H54 (cell line): Measurements from ENCODE around the gene DCAF17.
"Not testable (repeated sequence)": the region's sequence is repeated elsewhere in the genome, so short reads cannot be mapped to it uniquely, and the experiment has no call there.

Experiments used
- DNase-seq: peaks from one replicate; pipeline ENCODE4 v3.0.0; 2011; ENCODE audit warnings: low spot score, mixed read lengths; ENCODE audit not compliant: insufficient read length
- FAIRE-seq: peaks from 3 replicates; lab custom pipeline; 2011; peaks lifted over from hg19 to GRCh38; lab: Jason Lieb, UNC
- POLR2A ChIP-seq: IDR thresholded peaks from 2 replicates; pipeline ENCODE4 v1.6.1; 2011; ENCODE audit warnings: low read depth, mild to moderate bottlenecking, low read length

Gene DCAF17

GRCh38 chr2:171419333-171419732 lies 14.7 kb upstream of the DCAF17 start:
- FAIRE-seq (no peak), DNase-seq (no peak)
- TF ChIP-seq POLR2A, result no peak

GRCh38 chr2:171420728-171421563 lies 13.1 kb upstream of the DCAF17 start:
- TF ChIP-seq POLR2A, result no peak
- DNase-seq (no peak), FAIRE-seq (no peak)

GRCh38 chr2:171422710-171423495 lies 11.1 kb upstream of the DCAF17 start:
- FAIRE-seq, result not testable (repeated sequence)

GRCh38 chr2:171430516-171431410 lies 3.3 kb upstream of the DCAF17 start:
- FAIRE-seq, result no peak
- no peak for TF ChIP-seq POLR2A

More at GRCh38 chr2:171422710-171423495, 11.1 kb upstream of the DCAF17 start:
- not testable (repeated sequence) for DNase-seq

GRCh38 chr2:171431677-171432167 lies 2.3 kb upstream of the DCAF17 start:
- TF ChIP-seq POLR2A, result no peak
- DNase-seq (no peak), FAIRE-seq (no peak)

More at GRCh38 chr2:171430516-171431410, 3.3 kb upstream of the DCAF17 start:
- DNase-seq, result no peak

- FAIRE-seq (no peak), DNase-seq (no peak)
- no peak for TF ChIP-seq POLR2A
Measured at GRCh38 chr2:171432206-171432968, 1.6 kb upstream of the DCAF17 start.

- no peak for FAIRE-seq
- DNase-seq, result no peak
- no peak for TF ChIP-seq POLR2A
Measured at GRCh38 chr2:171432969-171433762, 860 bp upstream of the DCAF17 start.

- DNase-seq (no peak), FAIRE-seq (no peak)
- peak; percentile 54 for TF ChIP-seq POLR2A
Measured at GRCh38 chr2:171433763-171434012, 338 bp upstream of the DCAF17 start, which contains the start of gene METTL8. TSS of gene METTL8 (minus strand) at chr2:171433990. CDS start at chr2:171392185, 41,805 bp downstream.

GRCh38 chr2:171436307-171436706 lies 2.3 kb downstream of the DCAF17 start:
- FAIRE-seq (peak; percentile 91), DNase-seq (peak; percentile 19)
- TF ChIP-seq POLR2A, result no peak

GRCh38 chr2:171441470-171441869 lies 7.4 kb downstream of the DCAF17 start:
- DNase-seq, result no peak
- no peak for TF ChIP-seq POLR2A
- no peak for FAIRE-seq

- FAIRE-seq (no peak), DNase-seq (no peak)
- no peak for TF ChIP-seq POLR2A
Measured at GRCh38 chr2:171447675-171448074, 13.6 kb downstream of the DCAF17 start.

GRCh38 chr2:171451074-171451473 lies 17.0 kb downstream of the DCAF17 start:
- DNase-seq (no peak), FAIRE-seq (no peak)
- TF ChIP-seq POLR2A, result no peak

GRCh38 chr2:171452773-171453172 lies 18.7 kb downstream of the DCAF17 start:
- no peak for TF ChIP-seq POLR2A
- FAIRE-seq (peak; percentile 11), DNase-seq (no peak)
